Subcutaneous adipose tissue (tissue), 4 donors: ENCODE results near the gene CANX. TPM values are rescaled to one million over a fixed set of nuclear protein-coding genes. Genes with fewer than 3 reads are reported as not detected.

Experiments
- CTCF ChIP-seq: fragments of 450-650 bp; IDR thresholded peaks from one replicate; pipeline ENCODE4 v1.5.1; 2016; ENCODE audit warnings: low read depth, mild to moderate bottlenecking, control low read depth, antibody characterized with exemption, moderate library complexity
- total RNA-seq, 4 donors: library from RNA; depleted of rRNA; stranded (reverse); fragments of >200 nt; gene quantifications; one replicate each; pipeline ENCODE4 v1.1.0, GENCODE V29; 2016

The CANX gene
- total RNA-seq, 4 donors from 2014 or later: 304 to 430 (median 379) TPM

DNA sequence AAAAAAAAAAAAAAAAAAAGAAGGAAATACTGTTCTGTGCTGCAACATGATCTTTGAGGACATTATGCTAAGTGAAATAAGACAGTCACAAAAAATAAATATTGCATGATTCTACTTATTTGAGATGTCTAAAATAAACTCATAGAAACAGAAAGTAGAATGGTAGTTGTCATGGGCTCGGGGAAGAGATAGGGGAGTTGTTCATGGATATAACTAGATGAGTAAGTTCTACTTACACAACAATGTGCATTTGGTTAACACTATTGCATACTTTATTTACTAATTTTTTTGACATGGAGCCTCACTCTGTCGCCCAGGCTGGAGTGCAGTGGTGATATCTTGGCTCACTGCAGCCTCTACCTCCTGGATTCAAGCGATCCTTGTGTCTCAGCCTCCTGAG lies 49.0 kb downstream of the CANX start:
- no peak for TF ChIP-seq CTCF

- no peak for TF ChIP-seq CTCF
These were observed 51.2 kb downstream of the CANX start for GRCh38 chr5:179749857-179750508.

DNA sequence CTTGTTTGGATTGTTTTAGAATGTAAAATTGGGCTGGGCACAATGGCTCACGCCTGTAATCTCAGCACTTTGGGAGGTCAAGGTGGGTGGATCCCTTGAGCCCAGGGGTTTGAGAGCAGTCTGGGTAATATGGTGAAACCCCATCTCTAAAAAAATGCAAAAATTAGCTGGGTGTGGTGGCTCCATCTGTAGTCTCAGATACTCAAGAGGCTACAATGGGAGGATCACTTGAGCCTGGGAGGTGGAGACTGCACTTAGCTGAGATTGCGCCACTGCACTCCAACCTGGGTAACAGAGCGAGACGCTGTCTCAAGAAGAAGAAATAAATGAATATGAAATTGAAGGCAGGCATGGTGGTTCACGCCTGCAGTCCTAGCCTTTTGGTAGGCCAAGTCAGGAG lies 55.2 kb downstream of the CANX start:
- TF ChIP-seq CTCF: no peak

- TF ChIP-seq CTCF: no peak
These were observed 56.3 kb downstream of the CANX start for GRCh38 chr5:179755022-179755421.

- no peak for TF ChIP-seq CTCF
These were observed 60.2 kb downstream of the CANX start for GRCh38 chr5:179758955-179759354.

GRCh38 chr5:179759581-179760551 lies 61.1 kb downstream of the CANX start:
- TF ChIP-seq CTCF: no peak

GRCh38 chr5:179762079-179762780 lies 63.5 kb downstream of the CANX start:
- no peak for TF ChIP-seq CTCF
